ENCODE results near the gene MAPK6.
A peak's percentile ranks its signal among the peaks of the same experiment; 100 is the strongest.

MAPK6 gene

GRCh38 chr15:52010633-52011595 lies 8.1 kb upstream of the MAPK6 start:
- DNase-seq, result no peak

GRCh38 chr15:52011711-52012144 lies 7.3 kb upstream of the MAPK6 start:
- DNase-seq, result no peak

GRCh38 chr15:52012210-52012609 lies 6.8 kb upstream of the MAPK6 start:
- no peak for DNase-seq

GRCh38 chr15:52013151-52013791 lies 5.7 kb upstream of the MAPK6 start:
- DNase-seq, result no peak

- no peak for DNase-seq
Observed at GRCh38 chr15:52014616-52015015, 4.4 kb upstream of the MAPK6 start.

- no peak for DNase-seq
Observed at GRCh38 chr15:52016316-52016715, 2.7 kb upstream of the MAPK6 start.

GRCh38 chr15:52018244-52018643 lies 775 bp upstream of the MAPK6 start:
- DNase-seq, result no peak

- peak; percentile 10 to 50 (median 22) for DNase-seq
Observed at GRCh38 chr15:52019394-52020220, 588 bp downstream of the MAPK6 start.

- no peak for DNase-seq
Observed at GRCh38 chr15:52020221-52021085, 1.4 kb downstream of the MAPK6 start.

GRCh38 chr15:52021128-52021671 lies 2.2 kb downstream of the MAPK6 start:
- DNase-seq, result no peak

GRCh38 chr15:52021892-52022540 lies 3.0 kb downstream of the MAPK6 start:
- DNase-seq, result no peak

- no peak for DNase-seq
Observed at GRCh38 chr15:52023169-52023922, 4.3 kb downstream of the MAPK6 start.

GRCh38 chr15:52028431-52029093 lies 9.5 kb downstream of the MAPK6 start:
- DNase-seq, result no peak

GRCh38 chr15:52030010-52030409 lies 11.0 kb downstream of the MAPK6 start:
- DNase-seq, result no peak

- DNase-seq, result no peak
Observed at GRCh38 chr15:52031556-52031955, 12.5 kb downstream of the MAPK6 start.

- no peak for DNase-seq
Observed at GRCh38 chr15:52037889-52038505, 19.0 kb downstream of the MAPK6 start.

- DNase-seq, result no peak
Observed at GRCh38 chr15:52039925-52040781, 21.1 kb downstream of the MAPK6 start.

GRCh38 chr15:52042051-52042851 lies 23.2 kb downstream of the MAPK6 start:
- no peak for DNase-seq

All from activated naive CD4-positive, alpha-beta T cell (primary cell).